Keratinocyte (primary cell): Measurements from ENCODE around the gene LSM3. TPM values are rescaled to one million over a fixed set of nuclear protein-coding genes. Genes with fewer than 3 reads are reported as not detected.

Source experiments
- DNase-seq: peaks from one replicate; pipeline ENCODE4 v3.0.0-alpha.2; 2011; ENCODE audit warnings: low read depth, missing footprints, low spot score
- FAIRE-seq: peaks from 2 replicates; lab custom pipeline; 2011; peaks lifted over from hg19 to GRCh38; lab: Jason Lieb, UNC
- H2AFZ ChIP-seq: 2 replicates; pipeline ENCODE4 v1.6.0; 2012; ENCODE audit warnings: low read length, control low read depth, inconsistent platforms; ENCODE audit not compliant: control insufficient read depth
- H3K27ac ChIP-seq: 2 replicates; pipeline ENCODE4 v1.5.1; 2011; ENCODE audit warnings: low read length; ENCODE audit not compliant: control insufficient read depth, insufficient read depth
- H3K27me3 ChIP-seq: 3 replicates; pipeline ENCODE4 v1.6.0; 2011; ENCODE audit warnings: low read length; ENCODE audit not compliant: control insufficient read depth, insufficient read depth; ENCODE audit errors: extremely low read depth
- H3K36me3 ChIP-seq, 2 experiments: 2 replicates in 1 of 2; 3 replicates in 1 of 2; pipeline ENCODE4 v1.5.1; 2011; ENCODE audit warnings: low read length in 2 of 2, mild to moderate bottlenecking in 1 of 2; ENCODE audit not compliant: control insufficient read depth in 2 of 2, insufficient read depth in 2 of 2; ENCODE audit errors: extremely low read depth in 1 of 2
- H3K4me1 ChIP-seq: 3 replicates; pipeline ENCODE4 v1.5.1; 2011; ENCODE audit warnings: low read length; ENCODE audit not compliant: control insufficient read depth, insufficient read depth; ENCODE audit errors: extremely low read depth
- H3K4me2 ChIP-seq: 3 replicates; pipeline ENCODE4 v1.6.0; 2011; ENCODE audit warnings: low read depth, low read length; ENCODE audit not compliant: control insufficient read depth, insufficient read depth; ENCODE audit errors: extremely low read depth
- H3K4me3 ChIP-seq, 3 experiments: fragments of 200-600 bp in 1 of 3; sonication (generic) in 1 of 3; 2 replicates in 2 of 3; 3 replicates in 1 of 3; pipeline ENCODE4 v1.5.1; 2011 to 2016; ENCODE audit warnings: low read length in 3 of 3, mild to moderate bottlenecking in 3 of 3, control low read depth in 2 of 3, inconsistent platforms in 1 of 3, low read depth in 1 of 3, mixed read lengths in 1 of 3, mixed run types in 1 of 3, moderate library complexity in 1 of 3; ENCODE audit not compliant: control insufficient read depth in 2 of 3, insufficient read depth in 2 of 3; ENCODE audit errors: extremely low read depth in 1 of 3
- H3K79me2 ChIP-seq: 2 replicates; pipeline ENCODE4 v1.6.0; 2012; ENCODE audit warnings: low read length; ENCODE audit not compliant: control insufficient read depth, insufficient read depth
- H3K9ac ChIP-seq: 3 replicates; pipeline ENCODE4 v1.6.0; 2011; ENCODE audit warnings: low read length; ENCODE audit not compliant: control insufficient read depth, insufficient read depth; ENCODE audit errors: extremely low read depth
- H3K9me1 ChIP-seq: 3 replicates; pipeline ENCODE4 v1.6.0; 2011; ENCODE audit warnings: low read length; ENCODE audit not compliant: control insufficient read depth, insufficient read depth; ENCODE audit errors: extremely low read depth
- H3K9me3 ChIP-seq: 2 replicates; pipeline ENCODE4 v1.5.1; 2012; ENCODE audit warnings: low read depth, low read length; ENCODE audit not compliant: control insufficient read depth
- H4K20me1 ChIP-seq: 3 replicates; pipeline ENCODE4 v1.6.0; 2011; ENCODE audit warnings: low read length; ENCODE audit not compliant: control insufficient read depth, insufficient read depth; ENCODE audit errors: extremely low read depth
- CTCF ChIP-seq, 3 experiments: IDR thresholded peaks in 1 of 3; conservative IDR thresholded peaks in 1 of 3; optimal IDR thresholded peaks in 1 of 3; 2 replicates in 2 of 3; 3 replicates in 1 of 3; pipeline versions ENCODE3 to v1.5.1; 2011; ENCODE audit warnings: low read length in 3 of 3, mild to moderate bottlenecking in 3 of 3, moderate library complexity in 2 of 3, control low read depth in 1 of 3, inconsistent platforms in 1 of 3; ENCODE audit not compliant: insufficient read depth in 2 of 3; ENCODE audit errors: extremely low read depth in 1 of 3
- EZH2 ChIP-seq: IDR thresholded peaks from one replicate; pipeline ENCODE4 v1.6.1; 2012; ENCODE audit warnings: inconsistent platforms, mild to moderate bottlenecking, low read length, moderate library complexity
- dilution Hi-C: fragments of 300-500 bp; cut with MboI; formaldehyde crosslinking; loops from one replicate; pipeline ENCODE4 v1.7.0; 2020; ENCODE audit warnings: low sequenced_read_pairs; ENCODE audit not compliant: extremely low pct_ligation_motif_present
- polyA plus RNA-seq, 5 experiments: library from polyadenylated mRNA; depleted of rRNA in 3 of 5; stranded (reverse) in 3 of 5; stranded (forward) in 1 of 5; unstranded in 1 of 5; fragments of >200 nt; gene quantifications; 1 replicate in 1 of 5; 2 replicates in 3 of 5; 3 replicates in 1 of 5; pipeline versions ENCODE4 v1.2.1 to v1.2.3, GENCODE V29; 2011 to 2012; ENCODE audit warnings: missing spikeins in 2 of 5, low read depth in 1 of 5, low replicate concordance in 1 of 5

Gene LSM3
- polyA plus RNA-seq, 1 donor (not counting 4 experiments of a cell fraction or from before 2014, with no cell fraction given), result 26.1 TPM

GRCh38 chr3:14245248-14245639 is 66.6 kb downstream of the LSM3 start:
- H3K9me1 ChIP-seq, result no peaks in the 10 kb centered on the region
- no peak overlapping the region for H3K4me2 ChIP-seq
- TF ChIP-seq CTCF (optimal IDR thresholded peaks at IDR 0.05 in 1 of 3, IDR thresholded peaks at IDR 0.05 in 1 of 3, conservative IDR thresholded peaks at IDR 0.05 in 1 of 3; ENCODE audit: extremely low read depth in 1 of 3, insufficient read depth in 2 of 3, low read length in 3 of 3), result no peak
- no peak for TF ChIP-seq EZH2
- H2AFZ ChIP-seq, result no peak overlapping the region
- peaks cover 4% of the 10 kb centered on the region for H3K27me3 ChIP-seq
- H3K79me2 ChIP-seq, result no peaks in the 10 kb centered on the region
- H3K9ac ChIP-seq, result no peak overlapping the region
- no peaks in the 10 kb centered on the region for H3K9me3 ChIP-seq
- DNase-seq, result no peak
- peaks cover 7% of the 10 kb centered on the region for H3K4me1 ChIP-seq
- H4K20me1 ChIP-seq, result no peaks in the 10 kb centered on the region
- no peak overlapping the region for H3K27ac ChIP-seq
- no peak overlapping the region for H3K4me3 ChIP-seq
- dilution Hi-C loops, result no loop called here
- H3K36me3 ChIP-seq, result no peaks in the 10 kb centered on the region
- FAIRE-seq, result no peak

GRCh38 chr3:14245822-14246221 is 67.2 kb downstream of the LSM3 start:
- no peak overlapping the region for H3K4me2 ChIP-seq
- H2AFZ ChIP-seq, result no peak overlapping the region
- no peaks in the 10 kb centered on the region for H3K9me1 ChIP-seq
- no peak for TF ChIP-seq CTCF (optimal IDR thresholded peaks at IDR 0.05 in 1 of 3, IDR thresholded peaks at IDR 0.05 in 1 of 3, conservative IDR thresholded peaks at IDR 0.05 in 1 of 3; ENCODE audit: extremely low read depth in 1 of 3, insufficient read depth in 2 of 3, low read length in 3 of 3)
- no peak for TF ChIP-seq EZH2
- peaks cover 7% of the 10 kb centered on the region for H3K4me1 ChIP-seq
- dilution Hi-C loops, result no loop called here
- no peaks in the 10 kb centered on the region for H3K9me3 ChIP-seq
- H3K27me3 ChIP-seq, result peaks cover 4% of the 10 kb centered on the region
- no peak overlapping the region for H3K27ac ChIP-seq
- H4K20me1 ChIP-seq, result no peaks in the 10 kb centered on the region
- FAIRE-seq (no peak), DNase-seq (no peak)
- H3K9ac ChIP-seq, result no peak overlapping the region
- no peaks in the 10 kb centered on the region for H3K79me2 ChIP-seq
- no peak overlapping the region for H3K4me3 ChIP-seq
- no peaks in the 10 kb centered on the region for H3K36me3 ChIP-seq
